CD14-positive monocyte (primary cell): ENCODE results near the gene FKBP1A. TPM values are rescaled to one million over a fixed set of nuclear protein-coding genes. Genes with fewer than 3 reads are reported as not detected.

Source experiments
- DNase-seq, 3 donors: peaks; one replicate each; pipeline ENCODE4 v3.0.0-alpha.2; 2011 to 2022
- H2AFZ ChIP-seq: 2 replicates; pipeline ENCODE4 v1.6.0; 2012; ENCODE audit warnings: mild to moderate bottlenecking, low read depth, low read length, inconsistent platforms; ENCODE audit not compliant: insufficient read depth, poor library complexity, severe bottlenecking
- H3K27ac ChIP-seq, 2 donors: 1 replicate in 1 of 2; 2 replicates in 1 of 2; pipeline ENCODE4 v1.5.1; 2012 to 2013; ENCODE audit warnings: low read length in 2 of 2, control low read depth in 1 of 2, inconsistent platforms in 1 of 2, low read depth in 1 of 2, mild to moderate bottlenecking in 1 of 2
- H3K27me3 ChIP-seq, 2 donors: one replicate each; pipeline versions ENCODE4 v1.6.0 to v1.6.1; 2011 to 2013; ENCODE audit warnings: low read length in 2 of 2; ENCODE audit not compliant: control insufficient read depth in 2 of 2, insufficient read depth in 2 of 2
- H3K36me3 ChIP-seq, 2 donors: replicated peaks in 1 of 2; 1 replicate in 1 of 2; 2 replicates in 1 of 2; pipeline versions ENCODE4 v1.5.1 to v1.6.1; 2012 to 2013; ENCODE audit warnings: low read length in 2 of 2, control low read depth in 1 of 2, inconsistent platforms in 1 of 2, mild to moderate bottlenecking in 1 of 2; ENCODE audit not compliant: insufficient read depth in 2 of 2, control insufficient read depth in 1 of 2
- H3K4me1 ChIP-seq, 2 donors: 1 replicate in 1 of 2; 2 replicates in 1 of 2; pipeline versions ENCODE4 v1.5.1 to v1.6.1; 2012 to 2013; ENCODE audit warnings: low read length in 2 of 2, control low read depth in 1 of 2, inconsistent platforms in 1 of 2, mild to moderate bottlenecking in 1 of 2, moderate library complexity in 1 of 2; ENCODE audit not compliant: insufficient read depth in 2 of 2, control insufficient read depth in 1 of 2
- H3K4me2 ChIP-seq: replicated peaks from 2 replicates; pipeline ENCODE3; 2012; ENCODE audit warnings: low read length, moderate library complexity, mild to moderate bottlenecking; ENCODE audit not compliant: poor library complexity, severe bottlenecking; ENCODE audit errors: extremely low read depth
- H3K4me3 ChIP-seq, 3 experiments: fragments of 200-600 bp in 1 of 3; sonication (generic) in 1 of 3; replicated peaks in 1 of 3; 1 replicate in 2 of 3; 2 replicates in 1 of 3; pipeline ENCODE4 v1.5.1; 2011 to 2013; ENCODE audit warnings: low read length in 3 of 3, mild to moderate bottlenecking in 3 of 3, control low read depth in 2 of 3, low read depth in 2 of 3, inconsistent platforms in 1 of 3, moderate library complexity in 1 of 3
- H3K79me2 ChIP-seq: 2 replicates; pipeline ENCODE4 v1.6.0; 2012; ENCODE audit warnings: mild to moderate bottlenecking, control low read depth, inconsistent platforms, low read length, moderate library complexity; ENCODE audit not compliant: insufficient read depth
- H3K9ac ChIP-seq: 2 replicates; pipeline ENCODE4 v1.6.0; 2017; ENCODE audit warnings: low read length, mild to moderate bottlenecking; ENCODE audit not compliant: insufficient read depth, poor library complexity, severe bottlenecking
- H3K9me3 ChIP-seq, 2 donors: replicated peaks in 1 of 2; 1 replicate in 1 of 2; 2 replicates in 1 of 2; pipeline versions ENCODE4 v1.5.1 to v1.6.1; 2012 to 2013; ENCODE audit warnings: low read length in 2 of 2, control low read depth in 1 of 2; ENCODE audit not compliant: control insufficient read depth in 1 of 2, insufficient read depth in 1 of 2
- H4K20me1 ChIP-seq: 2 replicates; pipeline ENCODE4 v1.6.0; 2012; ENCODE audit warnings: mild to moderate bottlenecking, low read length, control low read depth, moderate library complexity; ENCODE audit not compliant: insufficient read depth
- H3K27ac Mint-ChIP-seq, 7 donors: one replicate each; pipeline ENCODE4 v1.8.0; 2020; ENCODE audit warnings: mild to moderate bottlenecking in 7 of 7, mixed read lengths in 7 of 7, moderate library complexity in 6 of 7, inconsistent platforms in 2 of 7
- H3K27me3 Mint-ChIP-seq, 3 donors: one replicate each; pipeline ENCODE4 v1.8.0; 2021 to 2022; ENCODE audit warnings: low read depth in 3 of 3, mild to moderate bottlenecking in 3 of 3, mixed read lengths in 3 of 3, moderate library complexity in 3 of 3, inconsistent platforms in 1 of 3
- H3K36me3 Mint-ChIP-seq, 2 donors: one replicate each; pipeline ENCODE4 v1.8.0; 2020; ENCODE audit warnings: mixed read lengths in 2 of 2, inconsistent platforms in 1 of 2, mild to moderate bottlenecking in 1 of 2
- H3K4me1 Mint-ChIP-seq: one replicate; pipeline ENCODE4 v1.8.0; 2020; ENCODE audit warnings: mild to moderate bottlenecking, mixed read lengths
- H3K4me3 Mint-ChIP-seq, 2 donors: one replicate each; pipeline ENCODE4 v1.8.0; 2020; ENCODE audit warnings: mild to moderate bottlenecking in 2 of 2, mixed read lengths in 2 of 2, moderate library complexity in 1 of 2
- H3K9me3 Mint-ChIP-seq, 7 donors: one replicate each; pipeline ENCODE4 v1.8.0; 2020 to 2022; ENCODE audit warnings: mixed read lengths in 7 of 7, mild to moderate bottlenecking in 6 of 7, moderate library complexity in 6 of 7, inconsistent platforms in 2 of 7
- WGBS: methylation state at CpG from one replicate; pipeline ENCODE4 v1.1.5; 2013; ENCODE audit warnings: missing lambda C conversion rate; ENCODE audit not compliant: insufficient coverage; 5-methylcytosine and 5-hydroxymethylcytosine counted together
- intact Hi-C, 2 donors: fragments of 100-400 bp; cut with micrococcal nuclease; formaldehyde crosslinking; loops; one replicate each; pipeline versions ENCODE4 v1.15.0 to v1.15.1; 2023
- polyA plus RNA-seq, 3 donors: library from polyadenylated mRNA; depleted of rRNA in 1 of 3; unstranded in 2 of 3; stranded (reverse) in 1 of 3; fragments of 300-500 nt in 2 of 3; fragments of >200 nt in 1 of 3; fragmentation: Illumina TruSeq in 2 of 3; gene quantifications; 1 replicate in 2 of 3; 2 replicates in 1 of 3; pipeline ENCODE4 v1.2.3, GENCODE V29; 2012 to 2021
- TF ChIP-seq, protein P1 (sequence below): fragments of 200-600 bp; IDR thresholded peaks from one replicate; pipeline ENCODE4 v1.8.0; 2022; ENCODE audit warnings: antibody characterized with exemption, mild to moderate bottlenecking

Gene FKBP1A
- polyA plus RNA-seq, 3 donors = 155 to 268 (median 194) TPM

DNA sequence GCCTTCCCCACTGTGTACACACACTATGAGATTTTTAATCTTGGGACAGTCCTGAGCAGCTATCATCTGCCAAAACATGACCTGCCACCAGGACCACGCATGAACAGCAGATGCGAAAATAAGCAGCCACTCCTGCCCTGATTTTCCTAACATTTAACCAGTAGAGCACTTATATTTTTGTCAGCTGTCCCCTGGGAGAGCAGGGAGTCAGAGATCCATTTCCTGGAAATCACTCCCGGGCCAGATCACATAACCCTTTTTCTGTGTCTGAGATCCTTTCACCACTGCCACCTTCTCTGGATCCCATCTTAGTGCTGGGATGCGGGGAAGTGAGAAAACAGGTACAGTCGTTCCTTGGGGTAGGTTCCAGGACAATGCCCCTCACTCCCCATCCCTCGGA lies 69.6 kb downstream of the FKBP1A start:
- Histone ChIP-seq H3K27ac (peak overlapping the region in 1 of 2 donors; percentile 7), H3K36me3 (no peaks in the 10 kb centered on the region), H2AFZ (peak overlapping the region; percentile 41), H3K4me2 (no peak overlapping the region), H3K27me3 (no peaks in the 10 kb centered on the region), H3K9me3 (no peaks in the 10 kb centered on the region), H3K9ac (no peak overlapping the region), H3K4me1 (peaks cover 16 to 30% of the 10 kb centered on the region in 2 donors), H4K20me1 (no peaks in the 10 kb centered on the region), H3K4me3 (no peak overlapping the region), H3K79me2 (peaks cover 28% of the 10 kb centered on the region)
- intact Hi-C loops = no loop called here
- Mint-ChIP-seq H3K4me1 (peaks cover 32% of the 10 kb centered on the region), H3K27me3 (peaks cover 0 to 3% (median 1%) of the 10 kb centered on the region in 3 donors), H3K4me3 (peak overlapping the region in 1 of 2 donors; percentile 53), H3K36me3 (no peaks in the 10 kb centered on the region), H3K9me3 (no peaks in the 10 kb centered on the region), H3K27ac (peak overlapping the region; percentile 18 to 90 (median 74))
- DNase-seq = no peak
- 90% methylated on average over 3 of the region's 6 CpGs for WGBS
- TF ChIP-seq, protein P1, sequence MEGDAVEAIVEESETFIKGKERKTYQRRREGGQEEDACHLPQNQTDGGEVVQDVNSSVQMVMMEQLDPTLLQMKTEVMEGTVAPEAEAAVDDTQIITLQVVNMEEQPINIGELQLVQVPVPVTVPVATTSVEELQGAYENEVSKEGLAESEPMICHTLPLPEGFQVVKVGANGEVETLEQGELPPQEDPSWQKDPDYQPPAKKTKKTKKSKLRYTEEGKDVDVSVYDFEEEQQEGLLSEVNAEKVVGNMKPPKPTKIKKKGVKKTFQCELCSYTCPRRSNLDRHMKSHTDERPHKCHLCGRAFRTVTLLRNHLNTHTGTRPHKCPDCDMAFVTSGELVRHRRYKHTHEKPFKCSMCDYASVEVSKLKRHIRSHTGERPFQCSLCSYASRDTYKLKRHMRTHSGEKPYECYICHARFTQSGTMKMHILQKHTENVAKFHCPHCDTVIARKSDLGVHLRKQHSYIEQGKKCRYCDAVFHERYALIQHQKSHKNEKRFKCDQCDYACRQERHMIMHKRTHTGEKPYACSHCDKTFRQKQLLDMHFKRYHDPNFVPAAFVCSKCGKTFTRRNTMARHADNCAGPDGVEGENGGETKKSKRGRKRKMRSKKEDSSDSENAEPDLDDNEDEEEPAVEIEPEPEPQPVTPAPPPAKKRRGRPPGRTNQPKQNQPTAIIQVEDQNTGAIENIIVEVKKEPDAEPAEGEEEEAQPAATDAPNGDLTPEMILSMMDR = no peak

DNA sequence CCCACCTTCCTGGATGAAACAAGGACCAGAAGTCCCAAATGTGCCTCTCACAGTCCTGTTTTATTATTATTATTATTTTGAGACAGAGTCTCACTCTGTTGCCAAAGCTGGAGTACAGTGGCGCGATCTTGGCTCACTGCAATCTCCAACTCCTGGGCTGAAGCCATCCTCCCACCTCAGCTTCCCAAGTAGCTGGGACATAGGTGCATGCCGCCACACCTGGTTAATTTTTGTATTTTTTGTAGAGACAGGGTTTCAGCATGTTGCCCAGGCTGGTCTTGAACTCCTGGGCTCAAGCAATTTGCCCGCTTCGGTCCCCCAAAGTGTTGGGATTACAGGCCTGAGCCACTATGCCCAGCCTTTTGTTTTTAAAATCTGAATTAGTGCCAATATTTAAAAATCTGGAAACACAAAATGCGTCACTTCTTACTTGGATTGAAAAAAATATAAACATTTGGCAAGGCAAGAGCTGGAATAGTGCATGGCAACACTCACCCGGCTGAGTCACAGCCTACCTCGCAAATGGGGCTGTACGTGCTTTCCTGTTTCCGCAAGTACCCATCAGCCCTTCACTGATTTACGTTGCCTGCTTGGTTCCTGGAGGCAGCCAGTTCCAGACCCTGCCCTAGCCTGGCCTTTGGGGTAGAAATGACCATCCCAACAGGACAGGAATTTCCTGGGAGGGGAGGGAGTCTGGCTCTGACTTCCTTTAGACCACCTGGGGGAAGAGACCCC lies 70.2 kb downstream of the FKBP1A start:
- Histone ChIP-seq H3K79me2 (peaks cover 22% of the 10 kb centered on the region), H3K4me3 (no peak overlapping the region), H3K27ac (peak overlapping the region in 1 of 2 donors; percentile 7), H3K36me3 (no peaks in the 10 kb centered on the region), H3K9me3 (no peaks in the 10 kb centered on the region), H3K4me1 (peaks cover 16 to 31% of the 10 kb centered on the region in 2 donors), H3K27me3 (no peaks in the 10 kb centered on the region), H2AFZ (peak overlapping the region; percentile 41), H3K4me2 (no peak overlapping the region), H4K20me1 (no peaks in the 10 kb centered on the region), H3K9ac (no peak overlapping the region)
- H3K4me3 Mint-ChIP-seq = no peak overlapping the region
- intact Hi-C loops = no loop called here
- H3K27me3 Mint-ChIP-seq = peaks cover 0 to 3% (median 1%) of the 10 kb centered on the region in 3 donors
- peak; percentile 70 to 81 (median 78) for DNase-seq
- H3K27ac Mint-ChIP-seq = peak overlapping the region; percentile 18 to 90 (median 74)
- 48% methylated on average over 8 of the region's 11 CpGs for WGBS
- H3K36me3 Mint-ChIP-seq = no peaks in the 10 kb centered on the region
- TF ChIP-seq, protein P1 = no peak
- H3K9me3 Mint-ChIP-seq = no peaks in the 10 kb centered on the region
- peaks cover 30% of the 10 kb centered on the region for H3K4me1 Mint-ChIP-seq
